Endothelial cell of umbilical vein (primary cell): Measurements from ENCODE around the gene CD53.

Experiments used
- CTCF ChIP-seq, 2 donors: IDR thresholded peaks; 1 replicate in 1 of 2; 2 replicates in 1 of 2; pipeline ENCODE4 v1.5.1; 2011; ENCODE audit warnings: low read length in 2 of 2, mild to moderate bottlenecking in 2 of 2, moderate library complexity in 2 of 2, control low read depth in 1 of 2, inconsistent platforms in 1 of 2, low read depth in 1 of 2; ENCODE audit not compliant: insufficient read depth in 1 of 2; ENCODE audit errors: extremely low read depth in 1 of 2
- EZH2 ChIP-seq: IDR thresholded peaks from 2 replicates; pipeline ENCODE4 v1.6.1; 2012; ENCODE audit warnings: borderline replicate concordance, low read depth, mild to moderate bottlenecking, moderate library complexity, low read length, inconsistent platforms; ENCODE audit not compliant: severe bottlenecking
- FOS ChIP-seq: IDR thresholded peaks from 2 replicates; pipeline ENCODE4 v1.6.1; 2011; ENCODE audit warnings: mild to moderate bottlenecking, low read length, moderate library complexity, borderline replicate concordance; ENCODE audit not compliant: insufficient read depth
- GATA2 ChIP-seq: IDR thresholded peaks from 2 replicates; pipeline ENCODE4 v1.7.0; 2011; ENCODE audit warnings: low read depth, mild to moderate bottlenecking, moderate library complexity, mixed read lengths, low read length; ENCODE audit not compliant: insufficient read length, insufficient read depth
- JUN ChIP-seq: IDR thresholded peaks from 2 replicates; pipeline ENCODE4 v1.6.1; 2011; ENCODE audit warnings: borderline replicate concordance, low read depth; ENCODE audit not compliant: insufficient read length, insufficient read depth
- MYC ChIP-seq: IDR thresholded peaks from one replicate; pipeline ENCODE4 v1.6.1; 2011; ENCODE audit warnings: mild to moderate bottlenecking, low read depth, low read length
- POLR2A ChIP-seq: IDR thresholded peaks from 2 replicates; pipeline ENCODE4 v1.6.1; 2012; ENCODE audit warnings: low read depth, mild to moderate bottlenecking, control low read depth, low read length
- POLR2AphosphoS5 ChIP-seq: IDR thresholded peaks from 2 replicates; pipeline ENCODE4 v1.6.1; 2012; ENCODE audit warnings: low read depth, mild to moderate bottlenecking, control low read depth, low read length, moderate library complexity; ENCODE audit not compliant: insufficient read depth
- TF ChIP-seq, protein P1 (sequence below): IDR thresholded peaks from 2 replicates; pipeline ENCODE4 v1.6.1; 2011; ENCODE audit not compliant: insufficient read depth, insufficient read length

GRCh38 chr1:110948038-110948810 is 75.3 kb downstream of the CD53 start:
- TF ChIP-seq EZH2, result no peak
- TF ChIP-seq, protein P1, sequence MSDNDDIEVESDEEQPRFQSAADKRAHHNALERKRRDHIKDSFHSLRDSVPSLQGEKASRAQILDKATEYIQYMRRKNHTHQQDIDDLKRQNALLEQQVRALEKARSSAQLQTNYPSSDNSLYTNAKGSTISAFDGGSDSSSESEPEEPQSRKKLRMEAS, result no peak
- TF ChIP-seq CTCF (IDR thresholded peaks at IDR 0.05; ENCODE audit: extremely low read depth in 1 of 2, insufficient read depth in 1 of 2, low read depth in 1 of 2, low read length in 2 of 2), result no peak
- TF ChIP-seq POLR2AphosphoS5, result no peak
- TF ChIP-seq POLR2A, result no peak
- TF ChIP-seq JUN, result no peak
- TF ChIP-seq FOS, result no peak
- TF ChIP-seq GATA2, result no peak
- TF ChIP-seq MYC, result no peak
